Measurements from ENCODE around the gene GHR. TPM values are rescaled to one million over a fixed set of nuclear protein-coding genes. Genes with fewer than 3 reads are reported as not detected.
A peak's percentile ranks its signal among the peaks of the same experiment; 100 is the strongest.

The GHR gene
- total and polyA plus RNA-seq, 3 donors from 2014 or later = 3.3 to 4.7 (median 3.7) TPM

GRCh38 chr5:42745426-42745825 is 322.2 kb downstream of the GHR start:
- DNase-seq = peak; percentile 50
- peak; percentile 10 to 42 (median 21) for TF ChIP-seq CTCF (IDR thresholded peaks at IDR 0.05)
- no peak for TF ChIP-seq POLR2A (IDR thresholded peaks at IDR 0.05)
- intact Hi-C loops (cut with DNase I; ENCODE audit: low total_unique reads) = no loop called here
- Histone ChIP-seq H3K27me3 (no peaks in the 10 kb centered on the region), H3K27ac (no peak overlapping the region), H3K4me3 (no peak overlapping the region), H3K36me3 (ENCODE audit: low read depth, missing control alignments) (no peaks in the 10 kb centered on the region), H3K9me3 (no peaks in the 10 kb centered on the region), H3K4me1 (no peaks in the 10 kb centered on the region)
- 15 to 18% methylated on average over 4 of the region's 4 CpGs for WGBS, 2 donors

GRCh38 chr5:42745856-42746255 is 322.6 kb downstream of the GHR start:
- TF ChIP-seq POLR2A (IDR thresholded peaks at IDR 0.05) (no peak), CTCF (IDR thresholded peaks at IDR 0.05) (no peak)
- Histone ChIP-seq H3K4me3 (no peak overlapping the region), H3K27ac (no peak overlapping the region), H3K27me3 (no peaks in the 10 kb centered on the region), H3K9me3 (no peaks in the 10 kb centered on the region), H3K4me1 (no peaks in the 10 kb centered on the region), H3K36me3 (ENCODE audit: low read depth, missing control alignments) (no peaks in the 10 kb centered on the region)
- intact Hi-C loops (cut with DNase I; ENCODE audit: low total_unique reads) = no loop called here
- WGBS, 2 donors = 86% methylated on average over 3 of the region's 3 CpGs
- no peak for DNase-seq

GRCh38 chr5:42749020-42749419 is 325.8 kb downstream of the GHR start:
- DNase-seq = no peak
- Histone ChIP-seq H3K4me1 (no peaks in the 10 kb centered on the region), H3K4me3 (no peak overlapping the region), H3K27me3 (no peaks in the 10 kb centered on the region), H3K36me3 (ENCODE audit: low read depth, missing control alignments) (no peaks in the 10 kb centered on the region), H3K27ac (no peak overlapping the region), H3K9me3 (no peaks in the 10 kb centered on the region)
- TF ChIP-seq CTCF (IDR thresholded peaks at IDR 0.05) (no peak), POLR2A (IDR thresholded peaks at IDR 0.05) (no peak)
- intact Hi-C loops (cut with DNase I; ENCODE audit: low total_unique reads) = no loop called here

- WGBS, 2 donors = 90 to 96% methylated on average over 5 of the region's 5 CpGs
- H3K27ac ChIP-seq = no peak overlapping the region
- H3K4me3 ChIP-seq = no peak overlapping the region
- intact Hi-C loops (cut with DNase I; ENCODE audit: low total_unique reads) = no loop called here
- no peak for TF ChIP-seq CTCF (IDR thresholded peaks at IDR 0.05)
- no peak for TF ChIP-seq POLR2A (IDR thresholded peaks at IDR 0.05)
- no peaks in the 10 kb centered on the region for H3K36me3 ChIP-seq (ENCODE audit: low read depth, missing control alignments)
- no peaks in the 10 kb centered on the region for H3K9me3 ChIP-seq
- no peak for DNase-seq
- H3K4me1 ChIP-seq = no peaks in the 10 kb centered on the region
- H3K27me3 ChIP-seq = no peaks in the 10 kb centered on the region
Observed at GRCh38 chr5:42750507-42750906, 327.3 kb downstream of the GHR start.

- intact Hi-C loops (cut with DNase I; ENCODE audit: low total_unique reads) = no loop called here
- Histone ChIP-seq H3K9me3 (no peaks in the 10 kb centered on the region), H3K4me1 (no peaks in the 10 kb centered on the region), H3K4me3 (no peak overlapping the region), H3K27me3 (no peaks in the 10 kb centered on the region), H3K36me3 (ENCODE audit: low read depth, missing control alignments) (no peaks in the 10 kb centered on the region), H3K27ac (no peak overlapping the region)
- WGBS, 2 donors = 77 to 81% methylated on average over 5 of the region's 5 CpGs
- TF ChIP-seq CTCF (IDR thresholded peaks at IDR 0.05) (no peak), POLR2A (IDR thresholded peaks at IDR 0.05) (no peak)
- DNase-seq = no peak
Observed at GRCh38 chr5:42751044-42751443, 327.8 kb downstream of the GHR start.
